K562 (cell line): ENCODE data around the gene SIRPD. TPM values are rescaled to one million over a fixed set of nuclear protein-coding genes. Genes with fewer than 3 reads are reported as not detected.
A peak's percentile ranks its signal among the peaks of the same experiment; 100 is the strongest.

Experiments used
- ATAC-seq: fragments of 200-7000 bp; cut with Tn5 transposase; 3 replicates; pipeline ENCODE4 v1.9.1; 2020; ENCODE audit warnings: moderate library complexity
- BruUV-seq: library from RNA; stranded (reverse); fragments of 400-500 nt; replicated peaks from 2 replicates; lab custom pipeline; 2021; lab: Mats Ljungman, UMichigan
- CTCF ChIA-PET: fragments of 300-600 bp; formaldehyde crosslinking; extraction: SDS; loops from one replicate; lab custom pipeline; 2021; ENCODE audit warnings: low intra/inter-chr PET ratio; lab: Yijun Ruan, JAX
- POLR2A ChIA-PET: fragments of 300-600, 350-650 bp; sonication (Branson Sonifier 250); formaldehyde crosslinking; extraction: SDS; loops from one replicate; lab custom pipeline; 2021; ENCODE audit warnings: antibody characterized with exemption, inconsistent platforms; lab: Yijun Ruan, JAX
- DNase-seq, 4 experiments: peaks; one replicate each; pipeline versions ENCODE4 v3.0.0 to v3.0.0-alpha.2; 2011 to 2018; ENCODE audit warnings: low spot score in 3 of 4, mixed read lengths in 3 of 4; ENCODE audit errors: extremely low read depth in 1 of 4
- FAIRE-seq: peaks from 2 replicates; lab custom pipeline; 2011; peaks lifted over from hg19 to GRCh38; lab: Jason Lieb, UNC
- H2AFZ ChIP-seq: 2 replicates; pipeline ENCODE4 v1.6.0; 2011; ENCODE audit warnings: low read depth, low read length, control low read depth, inconsistent platforms
- H3K27ac ChIP-seq: fragments of 200-600 bp; 3 replicates; pipeline ENCODE4 v1.8.0; 2011; ENCODE audit warnings: low read depth, mild to moderate bottlenecking, control low read depth, inconsistent platforms, low read length, moderate library complexity, mixed read lengths; ENCODE audit errors: extremely low read depth
- H3K27me3 ChIP-seq, 2 experiments: fragments of 300-600 bp in 1 of 2; 2 replicates in 1 of 2; 3 replicates in 1 of 2; pipeline versions ENCODE4 v1.6.0 to v1.8.0; 2011; ENCODE audit warnings: inconsistent platforms in 2 of 2, low read length in 2 of 2, mild to moderate bottlenecking in 1 of 2, mixed read lengths in 1 of 2, moderate library complexity in 1 of 2; ENCODE audit not compliant: control insufficient read depth in 2 of 2, insufficient read depth in 2 of 2
- H3K36me3 ChIP-seq: fragments of 300-600 bp; 3 replicates; pipeline ENCODE4 v1.8.0; 2011; ENCODE audit warnings: mild to moderate bottlenecking, low read length, inconsistent platforms; ENCODE audit not compliant: control insufficient read depth, insufficient read depth
- H3K4me1 ChIP-seq, 2 experiments: fragments of 200-600 bp in 1 of 2; replicated peaks in 1 of 2; 2 replicates in 1 of 2; 3 replicates in 1 of 2; pipeline versions ENCODE4 v1.5.1 to v1.8.0; 2011; ENCODE audit warnings: inconsistent platforms in 2 of 2, low read length in 2 of 2, mild to moderate bottlenecking in 1 of 2, mixed read lengths in 1 of 2, moderate library complexity in 1 of 2; ENCODE audit not compliant: control insufficient read depth in 2 of 2, insufficient read depth in 2 of 2
- H3K4me2 ChIP-seq: 2 replicates; pipeline ENCODE4 v1.6.1; 2011; ENCODE audit warnings: low read length, control low read depth, inconsistent platforms, mixed read lengths; ENCODE audit not compliant: insufficient read depth
- H3K4me3 ChIP-seq: fragments of 200-600 bp; sonication (generic), shearing (Covaris generic); 2 replicates; pipeline ENCODE4 v1.5.1; 2016; ENCODE audit warnings: control low read depth, inconsistent platforms
- H3K79me2 ChIP-seq: fragments of 200-600 bp; 3 replicates; pipeline ENCODE4 v1.8.0; 2011; ENCODE audit warnings: low read length, inconsistent platforms; ENCODE audit not compliant: control insufficient read depth, insufficient read depth
- H3K9ac ChIP-seq, 2 experiments: 2 replicates each; pipeline versions ENCODE4 v1.6.0 to v1.6.1; 2011; ENCODE audit warnings: low read depth in 2 of 2, low read length in 2 of 2, control low read depth in 1 of 2, inconsistent platforms in 1 of 2, mild to moderate bottlenecking in 1 of 2, mixed read lengths in 1 of 2; ENCODE audit not compliant: insufficient read depth in 1 of 2
- H3K9me1 ChIP-seq: one replicate; pipeline ENCODE4 v1.6.0; 2011; ENCODE audit warnings: inconsistent platforms, mild to moderate bottlenecking, low read length, moderate library complexity; ENCODE audit not compliant: control insufficient read depth, insufficient read depth
- H3K9me3 ChIP-seq: replicated peaks from 2 replicates; pipeline ENCODE4 v1.5.1; 2011; ENCODE audit warnings: low read depth, low read length, inconsistent platforms; ENCODE audit not compliant: control insufficient read depth, insufficient read depth
- H4K20me1 ChIP-seq: replicated peaks from 2 replicates; pipeline ENCODE4 v1.6.1; 2011; ENCODE audit warnings: low read length, inconsistent platforms, mixed read lengths; ENCODE audit not compliant: control insufficient read depth, insufficient read depth
- C11orf30 ChIP-seq: fragments of 450-650 bp; IDR thresholded peaks from 2 replicates; pipeline ENCODE4 v1.6.1; 2016; ENCODE audit warnings: low read depth, mild to moderate bottlenecking
- MAFK ChIP-seq: IDR thresholded peaks from 2 replicates; pipeline ENCODE4 v1.6.1; 2011; ENCODE audit warnings: low read length, improper control_type of control experiment
- RFX7 ChIP-seq: fragments of 250-450 bp; sonication (Bioruptor Pico); IDR thresholded peaks from 2 replicates; pipeline ENCODE4 v1.5.1; 2021; ENCODE audit warnings: mild to moderate bottlenecking
- SNIP1 ChIP-seq: fragments of 450-650 bp; IDR thresholded peaks from 2 replicates; pipeline ENCODE4 v1.7.1; 2017; ENCODE audit warnings: low read depth, mild to moderate bottlenecking
- TAF7 ChIP-seq: fragments of 450-650 bp; IDR thresholded peaks from 2 replicates; pipeline ENCODE4 v1.6.1; 2016; ENCODE audit warnings: missing genetic modification characterization, missing compliant biosample characterization
- TRIM24 ChIP-seq, 2 experiments: fragments of 450-650 bp; IDR thresholded peaks; 2 replicates each; pipeline ENCODE4 v1.6.1; 2016
- VEZF1 ChIP-seq: fragments of 200-800 bp; sonication (Bioruptor generic); IDR thresholded peaks from 2 replicates; pipeline ENCODE4 v1.6.1; 2017; ENCODE audit warnings: missing genetic modification characterization, missing compliant biosample characterization
- XRCC5 ChIP-seq: fragments of 200-400 bp; formaldehyde crosslinking; IDR thresholded peaks from 2 replicates; pipeline ENCODE4 v1.6.1; 2017; ENCODE audit warnings: low read depth, mild to moderate bottlenecking, low read length
- ZNF316 ChIP-seq: fragments of 450-650 bp; IDR thresholded peaks from 2 replicates; pipeline ENCODE4 v1.6.1; 2016
- ZNF766 ChIP-seq: fragments of 200-800 bp; sonication (Bioruptor generic); conservative IDR thresholded peaks from 2 replicates; pipeline ENCODE4 v1.6.1; 2016; ENCODE audit warnings: missing genetic modification characterization, missing compliant biosample characterization
- WGBS: fragments of 100-300 bp; shearing (Covaris generic); methylation state at CpG from one replicate; pipeline ENCODE4 v1.1.6; 2016; ENCODE audit warnings: low coverage, mixed read lengths; ENCODE audit not compliant: insufficient coverage; ENCODE audit errors: missing lambda C conversion rate; 5-methylcytosine and 5-hydroxymethylcytosine counted together
- in situ Hi-C: fragments of 300-500 bp; cut with MboI; formaldehyde crosslinking; loops from 4 replicates; pipeline ENCODE4 v1.15.0; 2018; ENCODE audit warnings: inconsistent platforms, mixed read lengths
- intact Hi-C: fragments of 100-400 bp; cut with micrococcal nuclease; formaldehyde crosslinking; loops from 2 replicates; pipeline ENCODE4 v1.14.2; 2022
- polyA plus RNA-seq, 8 experiments: library from polyadenylated mRNA; depleted of rRNA in 4 of 8; stranded (reverse) in 5 of 8; unstranded in 3 of 8; fragments of >200 nt; fragmentation: Nextera tagmentation in 2 of 8; fragmentation: Illumina TruSeq in 1 of 8; extraction: Ambion mirVana in 2 of 8; extraction: Trizol in 1 of 8; gene quantifications; 2 replicates each; pipeline versions ENCODE4 v1.2.1 to v1.2.3, GENCODE V29; 2011 to 2014; ENCODE audit warnings: inconsistent platforms in 1 of 8, missing spikeins in 1 of 8
- total RNA-seq, 7 experiments: library from RNA; depleted of rRNA in 6 of 7; stranded (reverse); fragments of >200 nt in 6 of 7; fragmentation: Illumina TruSeq in 2 of 7; extraction: Trizol in 2 of 7; gene quantifications; 2 replicates each; pipeline versions ENCODE4 v1.2.1 to v1.2.3, GENCODE V29; 2011 to 2021; ENCODE audit warnings: low replicate concordance in 1 of 7

Gene SIRPD
- total and polyA plus RNA-seq, 9 of the 15 experiments (the other 6 are each of a cell fraction or from before 2014, with no cell fraction given), result not detected

GRCh38 chr20:1566701-1567100 is 9.2 kb upstream of the SIRPD start (continued):
- TF ChIP-seq VEZF1 (CRISPR knock-in tag) (no peak), TAF7 (tag) (no peak), TRIM24 (IDR thresholded peaks at IDR 0.05) (no peak), SNIP1 (no peak)
- TF ChIP-seq, all 486 proteins: peak for 0

- no peak for ATAC-seq
- Histone ChIP-seq H3K4me3 (no peak overlapping the region), H3K27ac (no peak overlapping the region), H3K36me3 (no peaks in the 10 kb centered on the region), H2AFZ (no peak overlapping the region), H4K20me1 (no peaks in the 10 kb centered on the region), H3K9me1 (no peaks in the 10 kb centered on the region), H3K9ac (no peak overlapping the region), H3K4me2 (no peak overlapping the region), H3K79me2 (no peaks in the 10 kb centered on the region), H3K27me3 (peaks cover 0 to 5% of the 10 kb centered on the region in 2 experiments; a peak in 1 of 5 replicates), H3K9me3 (no peaks in the 10 kb centered on the region; the same call in 1 of the 2 replicates), H3K4me1 (no peaks in the 10 kb centered on the region)
- FAIRE-seq, result no peak
- no CpG with 5 or more reads among the region's 2 CpGs for WGBS
- in situ Hi-C loops, result no loop called here
- intact Hi-C loops, result no loop called here
- TF ChIP-seq XRCC5, result no peak
- peak; percentile 45 for TF ChIP-seq ZNF316
- peak; percentile 36; the same call in 1 of the 2 replicates for TF ChIP-seq MAFK
- peak; percentile 39; the same call in 1 of the 2 replicates for TF ChIP-seq C11orf30
- no peak for TF ChIP-seq RFX7 (CRISPR knock-in tag)
- TF ChIP-seq ZNF766, result no peak
- no TSS peak for BruUV-seq
- CTCF ChIA-PET, result no interaction called here
- POLR2A ChIA-PET, result no interaction called here
- DNase-seq, result peak in 2 of 4 experiments; percentile 1
Measured at GRCh38 chr20:1565461-1565860, 8.0 kb upstream of the SIRPD start.
